Rectal smooth muscle tissue (tissue), 1 donor: Measurements from ENCODE around the gene AKAP6.

Source experiments
- H3K27ac ChIP-seq: one replicate; pipeline ENCODE4 v1.7.0; 2013; ENCODE audit warnings: low read depth, low read length, inconsistent platforms
- H3K27me3 ChIP-seq: one replicate; pipeline ENCODE4 v1.7.0; 2013; ENCODE audit warnings: low read length; ENCODE audit not compliant: control insufficient read depth, insufficient read depth
- H3K36me3 ChIP-seq: one replicate; pipeline ENCODE4 v1.7.0; 2013; ENCODE audit warnings: low read length; ENCODE audit not compliant: control insufficient read depth, insufficient read depth
- H3K4me1 ChIP-seq: one replicate; pipeline ENCODE4 v1.7.0; 2013; ENCODE audit warnings: low read length; ENCODE audit not compliant: control insufficient read depth, insufficient read depth
- H3K4me3 ChIP-seq: one replicate; pipeline ENCODE4 v1.7.0; 2013; ENCODE audit warnings: low read length
- H3K9ac ChIP-seq: one replicate; pipeline ENCODE4 v1.7.0; 2013; ENCODE audit warnings: low read length

The AKAP6 gene

GRCh38 chr14:32720927-32721326 is 391.8 kb downstream of the AKAP6 start:
- Histone ChIP-seq H3K36me3 (no peaks in the 10 kb centered on the region), H3K27ac (no peak overlapping the region), H3K4me1 (no peaks in the 10 kb centered on the region), H3K27me3 (no peaks in the 10 kb centered on the region), H3K4me3 (no peak overlapping the region), H3K9ac (no peak overlapping the region)

- no peaks in the 10 kb centered on the region for H3K36me3 ChIP-seq
- H3K4me3 ChIP-seq: no peak overlapping the region
- no peaks in the 10 kb centered on the region for H3K4me1 ChIP-seq
- H3K27me3 ChIP-seq: no peaks in the 10 kb centered on the region
- no peak overlapping the region for H3K9ac ChIP-seq
- H3K27ac ChIP-seq: no peak overlapping the region
Observed at GRCh38 chr14:32722631-32723183, 393.6 kb downstream of the AKAP6 start.

GRCh38 chr14:32724867-32725471 is 395.9 kb downstream of the AKAP6 start:
- no peak overlapping the region for H3K27ac ChIP-seq
- H3K4me3 ChIP-seq: no peak overlapping the region
- H3K27me3 ChIP-seq: no peaks in the 10 kb centered on the region
- no peak overlapping the region for H3K9ac ChIP-seq
- H3K36me3 ChIP-seq: no peaks in the 10 kb centered on the region
- H3K4me1 ChIP-seq: no peaks in the 10 kb centered on the region

GRCh38 chr14:32726516-32726915 is 397.4 kb downstream of the AKAP6 start:
- H3K27ac ChIP-seq: no peak overlapping the region
- H3K9ac ChIP-seq: no peak overlapping the region
- H3K4me3 ChIP-seq: no peak overlapping the region
- H3K27me3 ChIP-seq: no peaks in the 10 kb centered on the region
- H3K36me3 ChIP-seq: no peaks in the 10 kb centered on the region
- no peaks in the 10 kb centered on the region for H3K4me1 ChIP-seq

- Histone ChIP-seq H3K4me3 (no peak overlapping the region), H3K4me1 (no peaks in the 10 kb centered on the region), H3K27me3 (no peaks in the 10 kb centered on the region), H3K36me3 (no peaks in the 10 kb centered on the region), H3K27ac (no peak overlapping the region), H3K9ac (no peak overlapping the region)
Observed at GRCh38 chr14:32727832-32728231, 398.7 kb downstream of the AKAP6 start.

- Histone ChIP-seq H3K27ac (no peak overlapping the region), H3K4me3 (no peak overlapping the region), H3K27me3 (no peaks in the 10 kb centered on the region), H3K4me1 (no peaks in the 10 kb centered on the region), H3K9ac (no peak overlapping the region), H3K36me3 (no peaks in the 10 kb centered on the region)
Observed at GRCh38 chr14:32728526-32728925, 399.4 kb downstream of the AKAP6 start.

GRCh38 chr14:32728976-32729375 is 399.9 kb downstream of the AKAP6 start:
- Histone ChIP-seq H3K9ac (no peak overlapping the region), H3K36me3 (no peaks in the 10 kb centered on the region), H3K27me3 (no peaks in the 10 kb centered on the region), H3K27ac (no peak overlapping the region), H3K4me1 (no peaks in the 10 kb centered on the region), H3K4me3 (no peak overlapping the region)

GRCh38 chr14:32731249-32731648 is 402.2 kb downstream of the AKAP6 start:
- no peak overlapping the region for H3K27ac ChIP-seq
- no peak overlapping the region for H3K4me3 ChIP-seq
- no peaks in the 10 kb centered on the region for H3K27me3 ChIP-seq
- no peaks in the 10 kb centered on the region for H3K36me3 ChIP-seq
- H3K4me1 ChIP-seq: no peaks in the 10 kb centered on the region
- no peak overlapping the region for H3K9ac ChIP-seq

GRCh38 chr14:32733015-32733414 is 403.9 kb downstream of the AKAP6 start:
- no peaks in the 10 kb centered on the region for H3K27me3 ChIP-seq
- no peak overlapping the region for H3K9ac ChIP-seq
- H3K4me1 ChIP-seq: no peaks in the 10 kb centered on the region
- no peak overlapping the region for H3K27ac ChIP-seq
- no peaks in the 10 kb centered on the region for H3K36me3 ChIP-seq
- H3K4me3 ChIP-seq: no peak overlapping the region

GRCh38 chr14:32734261-32734660 is 405.2 kb downstream of the AKAP6 start:
- no peaks in the 10 kb centered on the region for H3K4me1 ChIP-seq
- H3K27ac ChIP-seq: no peak overlapping the region
- H3K9ac ChIP-seq: no peak overlapping the region
- no peak overlapping the region for H3K4me3 ChIP-seq
- no peaks in the 10 kb centered on the region for H3K27me3 ChIP-seq
- no peaks in the 10 kb centered on the region for H3K36me3 ChIP-seq

- Histone ChIP-seq H3K9ac (no peak overlapping the region), H3K4me3 (no peak overlapping the region), H3K36me3 (no peaks in the 10 kb centered on the region), H3K4me1 (no peaks in the 10 kb centered on the region), H3K27ac (no peak overlapping the region), H3K27me3 (no peaks in the 10 kb centered on the region)
Observed at GRCh38 chr14:32737621-32738020, 408.5 kb downstream of the AKAP6 start.

- no peaks in the 10 kb centered on the region for H3K36me3 ChIP-seq
- H3K4me3 ChIP-seq: no peak overlapping the region
- no peak overlapping the region for H3K9ac ChIP-seq
- no peak overlapping the region for H3K27ac ChIP-seq
- no peaks in the 10 kb centered on the region for H3K27me3 ChIP-seq
- no peaks in the 10 kb centered on the region for H3K4me1 ChIP-seq
Observed at GRCh38 chr14:32738206-32738871, 409.2 kb downstream of the AKAP6 start.
